SH-SY5Y (cell line): ENCODE results near the gene P2RY10.

ENCODE experiments used
- GATA2 ChIP-seq: IDR thresholded peaks from 2 replicates; pipeline ENCODE4 v1.6.1; 2011; ENCODE audit warnings: mild to moderate bottlenecking, low read depth, low read length
- GATA3 ChIP-seq: IDR thresholded peaks from 2 replicates; pipeline ENCODE4 v1.6.1; 2011; ENCODE audit warnings: low read depth, mild to moderate bottlenecking, low read length, moderate library complexity

- TF ChIP-seq GATA2 (no peak), GATA3 (no peak)
Measured at GRCh38 chrX:78960888-78961287, 15.7 kb downstream of the P2RY10 start.
